GM10248 (cell line): Measurements from ENCODE around the gene SSH2.

Experiments used
- CTCF ChIA-PET: fragments of 300-600 bp; sonication (Branson Sonifier 250); formaldehyde crosslinking; extraction: SDS; loops from one replicate; lab custom pipeline; 2021; ENCODE audit warnings: antibody characterized with exemption; lab: Yijun Ruan, JAX
- POLR2A ChIA-PET: fragments of 350-650 bp; sonication (Branson Sonifier 250); formaldehyde crosslinking; extraction: SDS; loops from one replicate; lab custom pipeline; 2020; ENCODE audit warnings: antibody characterized with exemption; lab: Yijun Ruan, JAX
- DNase-seq: peaks from one replicate; pipeline ENCODE4 v3.0.0; 2012; ENCODE audit errors: extremely low spot score
- TF ChIP-seq, protein P1 (sequence below): IDR thresholded peaks from 2 replicates; pipeline ENCODE4 v1.5.1; 2012; ENCODE audit warnings: mild to moderate bottlenecking, low read depth; ENCODE audit errors: extremely low read depth, missing control alignments, control extremely low read depth

The SSH2 gene

DNA sequence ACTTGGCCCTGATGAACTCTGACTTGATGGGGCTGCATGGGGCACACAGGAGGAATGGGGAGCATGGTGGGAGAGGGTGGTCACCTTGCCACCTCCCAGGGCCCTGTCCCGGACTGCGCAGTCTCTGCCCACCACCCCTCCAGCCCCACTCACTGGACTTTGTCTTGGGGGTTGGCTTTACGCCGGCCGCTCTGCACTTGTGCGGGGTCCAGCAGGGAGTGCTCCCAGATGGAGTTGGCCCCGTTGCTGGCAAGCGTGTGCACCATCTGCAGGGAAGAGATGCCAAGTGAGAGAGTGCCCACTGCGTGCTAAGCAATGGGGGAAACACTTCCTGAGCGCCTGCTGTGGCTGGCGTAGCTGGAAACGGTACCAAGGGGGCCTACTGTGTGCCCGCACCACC is 347.3 kb downstream of the SSH2 start:
- DNase-seq, result no peak
- ChIA-PET POLR2A (interaction anchor here (0.5 kb wide), 1 partner anchor 1500 kb away, joined by 3 read pairs; no protein-coding TSS in a partner anchor), CTCF (interaction anchor here (1.2 to 14.3 kb wide), 5 partner anchors 8 to 33 kb away, joined by 3 to 172 read pairs (median 31); partner anchors contain the start of genes ABHD15 and ANKRD13B)
- TF ChIP-seq, protein P1, sequence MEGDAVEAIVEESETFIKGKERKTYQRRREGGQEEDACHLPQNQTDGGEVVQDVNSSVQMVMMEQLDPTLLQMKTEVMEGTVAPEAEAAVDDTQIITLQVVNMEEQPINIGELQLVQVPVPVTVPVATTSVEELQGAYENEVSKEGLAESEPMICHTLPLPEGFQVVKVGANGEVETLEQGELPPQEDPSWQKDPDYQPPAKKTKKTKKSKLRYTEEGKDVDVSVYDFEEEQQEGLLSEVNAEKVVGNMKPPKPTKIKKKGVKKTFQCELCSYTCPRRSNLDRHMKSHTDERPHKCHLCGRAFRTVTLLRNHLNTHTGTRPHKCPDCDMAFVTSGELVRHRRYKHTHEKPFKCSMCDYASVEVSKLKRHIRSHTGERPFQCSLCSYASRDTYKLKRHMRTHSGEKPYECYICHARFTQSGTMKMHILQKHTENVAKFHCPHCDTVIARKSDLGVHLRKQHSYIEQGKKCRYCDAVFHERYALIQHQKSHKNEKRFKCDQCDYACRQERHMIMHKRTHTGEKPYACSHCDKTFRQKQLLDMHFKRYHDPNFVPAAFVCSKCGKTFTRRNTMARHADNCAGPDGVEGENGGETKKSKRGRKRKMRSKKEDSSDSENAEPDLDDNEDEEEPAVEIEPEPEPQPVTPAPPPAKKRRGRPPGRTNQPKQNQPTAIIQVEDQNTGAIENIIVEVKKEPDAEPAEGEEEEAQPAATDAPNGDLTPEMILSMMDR, result no peak

DNA sequence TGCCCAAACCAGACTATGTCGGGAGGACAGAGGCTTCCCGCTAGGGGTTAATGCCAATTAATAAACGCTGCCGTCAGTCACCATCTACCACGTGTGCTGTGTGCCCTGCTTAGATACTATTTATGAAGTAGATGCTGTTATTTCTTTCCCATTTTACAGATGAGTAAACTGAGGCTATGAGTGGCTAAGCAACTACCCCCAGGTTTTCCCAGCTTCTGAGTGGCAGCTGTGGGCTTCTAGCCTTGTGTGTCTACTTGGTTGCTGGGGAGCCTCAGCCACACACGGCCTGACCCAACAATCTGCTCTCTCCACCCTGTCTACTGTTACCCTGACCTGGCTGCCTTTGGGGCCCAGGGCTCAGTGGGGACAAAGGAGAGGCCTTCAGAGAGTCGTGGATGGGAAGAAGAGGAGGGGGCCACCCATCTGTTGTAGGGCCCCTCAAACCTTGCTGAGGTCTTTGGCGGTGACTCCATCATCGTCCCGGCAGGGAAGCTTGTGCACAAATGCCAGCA is 347.7 kb downstream of the SSH2 start:
- DNase-seq, result no peak
- TF ChIP-seq, protein P1, result no peak
- ChIA-PET POLR2A (interaction anchor here (0.5 kb wide), 1 partner anchor 1501 kb away, joined by 3 read pairs; no protein-coding TSS in a partner anchor), CTCF (interaction anchor here (1.1 to 14.3 kb wide), 9 partner anchors 10 to 439 kb away, joined by 3 to 172 read pairs (median 15); partner anchors contain the start of genes ABHD15, ANKRD13B and SSH2)

DNA sequence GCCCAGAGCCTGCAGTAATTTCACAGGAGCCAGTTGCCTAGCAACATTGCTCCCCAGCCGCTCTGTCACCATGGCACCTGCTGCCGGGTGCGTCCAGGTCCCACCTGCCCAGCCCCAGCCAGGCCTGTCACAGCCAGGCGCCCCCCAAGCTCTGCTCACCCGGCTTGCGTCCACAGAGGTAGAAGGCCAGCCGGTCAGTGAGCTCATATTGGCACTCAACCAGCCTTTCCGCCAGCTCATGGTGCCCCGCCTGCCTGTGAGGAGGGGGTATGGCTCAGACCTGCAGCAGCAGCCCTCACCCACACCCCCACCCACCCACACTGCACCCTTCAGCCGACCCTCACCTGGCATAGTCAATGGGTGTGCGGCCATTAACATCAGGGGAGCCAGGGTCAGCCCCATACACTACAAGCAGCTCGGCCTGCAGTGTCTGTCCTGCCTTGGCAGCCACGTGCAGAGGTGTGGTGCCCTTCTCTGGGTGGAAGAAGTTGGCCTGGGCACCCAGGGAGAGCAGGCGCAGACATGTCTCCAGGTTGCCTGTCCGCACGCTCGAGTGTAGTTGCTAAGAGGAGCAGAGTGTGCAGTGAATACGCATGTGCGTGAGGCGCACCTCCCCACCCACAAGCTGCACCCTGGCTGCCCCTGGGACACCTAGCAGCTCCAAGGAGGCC is 348.3 kb downstream of the SSH2 start:
- ChIA-PET POLR2A (no interaction called here), CTCF (interaction anchor here (0.7 to 14.3 kb wide), 18 partner anchors 9 to 523 kb away, joined by 3 to 172 read pairs (median 4); partner anchors contain the start of genes ABHD15, ANKRD13B and SSH2)
- TF ChIP-seq, protein P1, result no peak
- no peak for DNase-seq

DNA sequence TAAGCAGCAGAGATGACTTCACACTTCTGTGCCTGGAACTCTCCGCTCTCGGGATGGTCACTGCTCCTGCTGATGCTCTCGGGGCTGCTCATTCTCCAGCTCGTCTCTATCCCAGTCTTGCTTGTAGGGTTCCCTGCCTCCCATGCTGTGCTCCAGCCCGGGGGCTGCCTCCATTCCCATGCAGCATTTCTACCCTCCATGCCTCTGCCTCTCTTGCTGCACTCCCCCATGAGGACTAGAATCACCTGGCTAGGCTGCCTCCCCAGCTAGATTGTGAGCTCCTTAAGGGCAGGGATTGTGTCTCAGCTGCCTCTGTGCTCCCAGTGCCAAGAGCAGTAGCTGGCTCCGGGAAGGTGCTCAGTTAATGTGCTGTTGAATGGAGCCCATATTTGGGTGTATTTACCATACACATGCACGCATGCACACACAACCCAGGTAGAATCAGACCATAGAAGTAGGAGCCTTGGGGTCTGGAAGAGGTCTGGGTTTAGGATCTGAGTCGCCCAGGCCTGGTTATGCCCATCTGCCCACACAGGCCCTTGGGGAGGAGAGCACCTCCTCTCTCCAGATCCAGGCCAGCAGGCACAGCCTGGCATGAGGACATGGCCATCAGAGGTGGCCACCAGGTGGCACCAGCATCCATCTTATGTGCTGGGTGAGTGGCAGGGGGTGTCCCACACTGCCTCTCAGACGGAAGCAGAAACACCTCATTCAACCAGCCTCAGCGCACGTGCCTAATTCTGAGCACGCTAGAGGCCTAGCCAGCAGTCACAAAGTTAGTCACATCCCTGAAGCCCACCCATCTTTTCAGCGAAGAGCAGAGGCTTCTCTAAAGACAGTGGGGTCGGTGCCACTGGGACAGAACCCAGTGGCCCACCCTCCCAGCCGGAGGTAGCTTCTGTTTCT is 349.9 kb downstream of the SSH2 start:
- CTCF ChIA-PET, result interaction anchor here (0.6 to 14.3 kb wide), 28 partner anchors 8 to 525 kb away, joined by 3 to 172 read pairs (median 4); partner anchors contain the start of genes ABHD15, ANKRD13B and SSH2
- DNase-seq, result peak; percentile 91
- TF ChIP-seq, protein P1, result peak; percentile 93
- POLR2A ChIA-PET, result no interaction called here

DNA sequence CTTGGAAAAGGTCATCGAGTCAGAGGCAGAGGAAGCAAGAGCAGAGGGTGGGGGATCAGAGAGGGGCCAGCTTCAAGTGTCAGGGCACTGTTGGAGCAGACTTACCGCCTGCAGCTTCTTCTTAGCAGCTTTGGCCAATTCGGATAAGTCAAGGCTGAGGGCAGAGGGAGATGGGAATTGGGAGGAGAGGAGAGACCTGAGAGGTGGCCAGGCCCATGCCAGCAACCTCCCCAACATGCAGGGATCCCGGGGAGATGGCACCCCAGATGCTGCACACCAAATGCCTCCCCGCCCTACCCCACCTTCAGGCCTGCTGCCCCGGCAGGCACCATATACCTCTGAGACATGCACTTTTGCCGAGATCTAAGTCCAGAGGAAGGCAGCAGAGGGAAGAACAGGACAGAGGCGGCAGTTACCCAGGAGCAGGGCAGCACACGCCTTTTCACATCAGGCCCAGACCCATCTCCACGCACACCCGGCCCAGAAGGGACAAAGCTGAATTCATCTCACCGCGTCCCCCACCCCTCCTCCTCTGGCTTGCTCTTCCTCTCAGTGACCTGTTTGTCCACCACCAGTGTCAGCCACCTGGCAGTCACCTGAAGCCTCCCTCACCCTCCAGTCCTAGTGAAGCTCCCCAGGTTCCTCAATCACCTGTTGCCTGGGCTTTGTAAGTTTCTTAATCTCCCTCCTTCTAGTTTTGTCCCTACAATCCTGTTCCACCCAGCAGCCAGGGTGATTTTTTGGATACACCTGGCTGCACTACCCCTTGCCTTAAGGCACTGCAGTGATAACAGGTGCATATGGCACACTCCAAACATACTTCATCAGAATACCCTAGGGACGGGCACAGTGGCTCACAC is 351.2 kb downstream of the SSH2 start:
- TF ChIP-seq, protein P1, result no peak
- CTCF ChIA-PET, result interaction anchor here (0.7 to 14.3 kb wide), 12 partner anchors 9 to 515 kb away, joined by 3 to 172 read pairs (median 7); partner anchors contain the start of genes ANKRD13B and SSH2
- DNase-seq, result no peak
- POLR2A ChIA-PET, result no interaction called here
